NT2/D1 (cell line): Measurements from ENCODE around the gene RNPEPL1.

Source experiments
- DNase-seq: peaks from one replicate; pipeline ENCODE4 v3.0.0-alpha.2; 2011; ENCODE audit warnings: low read depth, low spot score
- H3K27me3 ChIP-seq: 2 replicates; pipeline ENCODE4 v1.6.0; 2011; ENCODE audit warnings: mild to moderate bottlenecking; ENCODE audit not compliant: insufficient read length, insufficient read depth
- H3K36me3 ChIP-seq: 2 replicates; pipeline ENCODE4 v1.6.1; 2011; ENCODE audit warnings: mild to moderate bottlenecking, low read length, mixed read lengths; ENCODE audit not compliant: insufficient read depth, insufficient read length
- H3K4me1 ChIP-seq: 2 replicates; pipeline ENCODE4 v1.5.1; 2011; ENCODE audit not compliant: insufficient read depth, insufficient read length
- H3K4me3 ChIP-seq: 2 replicates; pipeline ENCODE4 v1.5.1; 2011; ENCODE audit warnings: low read depth; ENCODE audit not compliant: insufficient read length
- H3K9ac ChIP-seq: 2 replicates; pipeline ENCODE4 v1.6.0; 2011; ENCODE audit warnings: low read depth; ENCODE audit not compliant: insufficient read length
- H3K9me3 ChIP-seq: 2 replicates; pipeline ENCODE4 v1.5.1; 2011; ENCODE audit warnings: mild to moderate bottlenecking, low read length; ENCODE audit not compliant: insufficient read depth
- SUZ12 ChIP-seq: IDR thresholded peaks from 2 replicates; pipeline ENCODE4 v1.6.1; 2011; ENCODE audit not compliant: insufficient read length, insufficient read depth; ENCODE audit errors: extremely low read depth
- YY1 ChIP-seq: IDR thresholded peaks from 2 replicates; pipeline ENCODE4 v1.6.1; 2011; ENCODE audit not compliant: insufficient read length, insufficient read depth
- ZNF274 ChIP-seq: IDR thresholded peaks from 2 replicates; pipeline ENCODE4 v1.6.1; 2011; ENCODE audit warnings: mild to moderate bottlenecking, low read depth, low read length

The RNPEPL1 gene

GRCh38 chr2:240619506-240620148 is 51.3 kb downstream of the RNPEPL1 start:
- H3K9ac ChIP-seq, result no peak overlapping the region
- H3K27me3 ChIP-seq, result no peaks in the 10 kb centered on the region
- H3K4me3 ChIP-seq, result no peak overlapping the region
- no peaks in the 10 kb centered on the region for H3K36me3 ChIP-seq
- TF ChIP-seq ZNF274 (no peak), SUZ12 (no peak), YY1 (no peak)
- H3K9me3 ChIP-seq, result peaks cover 49% of the 10 kb centered on the region
- H3K4me1 ChIP-seq, result peaks cover 2% of the 10 kb centered on the region
- DNase-seq, result no peak

GRCh38 chr2:240620149-240620731 is 52.0 kb downstream of the RNPEPL1 start:
- no peak for DNase-seq
- Histone ChIP-seq H3K9me3 (peaks cover 43% of the 10 kb centered on the region), H3K9ac (no peak overlapping the region), H3K4me1 (peaks cover 7% of the 10 kb centered on the region), H3K27me3 (no peaks in the 10 kb centered on the region), H3K4me3 (no peak overlapping the region), H3K36me3 (no peaks in the 10 kb centered on the region)
- TF ChIP-seq ZNF274 (no peak), SUZ12 (no peak), YY1 (no peak)

GRCh38 chr2:240620859-240621258 is 52.6 kb downstream of the RNPEPL1 start:
- H3K9ac ChIP-seq, result no peak overlapping the region
- no peak overlapping the region for H3K4me3 ChIP-seq
- peaks cover 37% of the 10 kb centered on the region for H3K9me3 ChIP-seq

DNA sequence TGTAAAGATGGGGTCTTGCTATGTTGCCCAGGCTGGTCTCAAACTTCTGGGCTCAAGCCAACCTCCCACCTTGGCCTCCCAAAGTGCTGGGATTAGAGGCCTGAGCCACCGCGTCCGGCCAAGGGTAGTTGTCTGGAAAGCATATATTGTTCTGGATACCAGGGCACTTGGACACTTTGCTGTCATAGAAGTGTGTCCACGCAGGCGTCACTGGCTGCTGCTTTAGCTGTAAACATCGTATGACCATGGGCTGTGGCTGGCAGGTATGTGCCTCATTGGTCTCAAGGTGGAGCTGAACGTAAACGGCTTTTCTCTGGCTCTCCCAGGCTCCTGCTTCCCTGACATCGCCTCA is 53.8 kb downstream of the RNPEPL1 start:
- H3K27me3 ChIP-seq, result no peaks in the 10 kb centered on the region
- H3K9ac ChIP-seq, result no peak overlapping the region
- no peak for TF ChIP-seq SUZ12
- TF ChIP-seq YY1, result no peak
- no peak for TF ChIP-seq ZNF274
- DNase-seq, result no peak
- no peaks in the 10 kb centered on the region for H3K36me3 ChIP-seq
- peaks cover 25% of the 10 kb centered on the region for H3K9me3 ChIP-seq
- H3K4me1 ChIP-seq, result peaks cover 15% of the 10 kb centered on the region
- H3K4me3 ChIP-seq, result no peak overlapping the region

More at GRCh38 chr2:240620859-240621258, 52.6 kb downstream of the RNPEPL1 start:
- no peak for DNase-seq
- Histone ChIP-seq H3K4me1 (peaks cover 11% of the 10 kb centered on the region), H3K36me3 (no peaks in the 10 kb centered on the region), H3K27me3 (no peaks in the 10 kb centered on the region)
- TF ChIP-seq ZNF274 (no peak), SUZ12 (no peak), YY1 (no peak)

GRCh38 chr2:240622531-240623235 is 54.4 kb downstream of the RNPEPL1 start:
- Histone ChIP-seq H3K36me3 (no peaks in the 10 kb centered on the region), H3K9me3 (peaks cover 18% of the 10 kb centered on the region), H3K9ac (no peak overlapping the region), H3K4me3 (no peak overlapping the region), H3K27me3 (no peaks in the 10 kb centered on the region), H3K4me1 (peaks cover 16% of the 10 kb centered on the region)
- TF ChIP-seq ZNF274 (no peak), YY1 (no peak), SUZ12 (no peak)
- no peak for DNase-seq

DNA sequence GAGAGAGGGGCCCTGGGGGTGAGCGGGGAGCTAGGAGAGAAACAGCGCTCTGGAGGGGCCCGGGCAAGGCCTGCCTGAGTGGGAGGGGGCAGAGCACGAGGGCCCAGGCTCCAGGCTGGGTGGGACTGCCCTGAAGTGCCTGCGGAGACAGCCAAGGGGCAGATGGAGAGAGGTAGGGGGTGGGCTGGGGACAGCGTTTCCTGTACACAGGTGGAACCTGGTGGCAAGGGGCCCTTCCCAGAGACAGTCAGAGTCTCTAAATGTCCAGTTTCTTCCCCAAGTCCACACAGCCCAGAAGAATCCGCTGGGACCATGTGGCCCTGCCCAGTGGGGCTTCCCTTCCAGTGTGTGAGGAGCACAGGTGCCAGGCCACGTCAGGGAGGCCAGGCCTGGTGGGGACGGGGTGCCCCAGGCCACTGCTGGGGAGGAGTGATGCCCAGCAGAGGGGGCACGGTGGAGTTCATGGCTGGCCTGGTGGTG is 55.3 kb downstream of the RNPEPL1 start:
- Histone ChIP-seq H3K9me3 (peaks cover 9% of the 10 kb centered on the region), H3K4me3 (no peak overlapping the region), H3K4me1 (peaks cover 20% of the 10 kb centered on the region), H3K27me3 (no peaks in the 10 kb centered on the region), H3K9ac (peak overlapping the region; percentile 13), H3K36me3 (no peaks in the 10 kb centered on the region)
- no peak for DNase-seq
- TF ChIP-seq ZNF274 (no peak), SUZ12 (no peak), YY1 (no peak)
